K562 (cell line): Measurements from ENCODE around the gene RFESD. TPM values are rescaled to one million over a fixed set of nuclear protein-coding genes. Genes with fewer than 3 reads are reported as not detected.

Source experiments
- FOXP1 ChIP-seq: sonication (generic); formaldehyde crosslinking; IDR thresholded peaks from 2 replicates; pipeline ENCODE4 v1.8.0; 2022; ENCODE audit warnings: mild to moderate bottlenecking, missing genetic modification reagents
- NR2C1 ChIP-seq, 2 experiments: fragments of 450-650 bp; IDR thresholded peaks; 2 replicates each; pipeline ENCODE4 v1.6.1; 2017; ENCODE audit warnings: mild to moderate bottlenecking in 2 of 2, antibody characterized with exemption in 1 of 2, inconsistent platforms in 1 of 2, missing compliant biosample characterization in 1 of 2, missing genetic modification characterization in 1 of 2
- RAD51 ChIP-seq: fragments of 450-650 bp; IDR thresholded peaks from 2 replicates; pipeline ENCODE4 v1.7.1; 2016; ENCODE audit warnings: low read depth, mild to moderate bottlenecking, borderline replicate concordance
- RCOR1 ChIP-seq, 2 experiments: IDR thresholded peaks; 2 replicates each; pipeline ENCODE4 v1.6.1; 2012; ENCODE audit warnings: low read depth in 2 of 2, low read length in 2 of 2, borderline replicate concordance in 1 of 2, improper control_type of control experiment in 1 of 2
- TAL1 ChIP-seq: fragments of 450-650 bp; IDR thresholded peaks from 2 replicates; pipeline ENCODE4 v1.6.1; 2016; ENCODE audit warnings: mild to moderate bottlenecking
- ZEB2 ChIP-seq: fragments of 450-650 bp; IDR thresholded peaks from 2 replicates; pipeline ENCODE4 v1.6.1; 2016
- polyA plus RNA-seq, 8 experiments: library from polyadenylated mRNA; depleted of rRNA in 4 of 8; stranded (reverse) in 5 of 8; unstranded in 3 of 8; fragments of >200 nt; fragmentation: Nextera tagmentation in 2 of 8; fragmentation: Illumina TruSeq in 1 of 8; extraction: Ambion mirVana in 2 of 8; extraction: Trizol in 1 of 8; gene quantifications; 2 replicates each; pipeline versions ENCODE4 v1.2.1 to v1.2.3, GENCODE V29; 2011 to 2014; ENCODE audit warnings: inconsistent platforms in 1 of 8, missing spikeins in 1 of 8
- total RNA-seq, 7 experiments: library from RNA; depleted of rRNA in 6 of 7; stranded (reverse); fragments of >200 nt in 6 of 7; fragmentation: Illumina TruSeq in 2 of 7; extraction: Trizol in 2 of 7; gene quantifications; 2 replicates each; pipeline versions ENCODE4 v1.2.1 to v1.2.3, GENCODE V29; 2011 to 2021; ENCODE audit warnings: low replicate concordance in 1 of 7
- TF ChIP-seq, protein P1 (sequence below): fragments of 450-650 bp; conservative IDR thresholded peaks from 2 replicates; pipeline ENCODE4 v1.6.1; 2016; ENCODE audit warnings: missing genetic modification characterization, low read depth, mild to moderate bottlenecking, missing compliant biosample characterization, moderate library complexity
- TF ChIP-seq, protein P2 (sequence below): fragments of 450-650 bp; conservative IDR thresholded peaks from 2 replicates; pipeline ENCODE4 v1.6.1; 2016; ENCODE audit warnings: missing genetic modification characterization, low read depth, mild to moderate bottlenecking, control low read depth, missing compliant biosample characterization
- TF ChIP-seq, protein P3 (sequence below): fragments of 450-650 bp; IDR thresholded peaks from 2 replicates; pipeline ENCODE4 v1.7.1; 2018; ENCODE audit warnings: mild to moderate bottlenecking, low read depth; ENCODE audit not compliant: partially characterized antibody
- TF ChIP-seq, protein P4 (sequence below): sonication (generic); formaldehyde crosslinking; IDR thresholded peaks from 2 replicates; pipeline ENCODE4 v1.8.0; 2022; ENCODE audit warnings: mild to moderate bottlenecking, missing genetic modification reagents
- TF ChIP-seq, protein P5 (sequence below): sonication (generic); formaldehyde crosslinking; IDR thresholded peaks from 2 replicates; pipeline ENCODE4 v1.9.0; 2022; ENCODE audit warnings: mild to moderate bottlenecking, missing genetic modification reagents
- TF ChIP-seq, protein P6 (sequence below): sonication (generic); formaldehyde crosslinking; IDR thresholded peaks from 2 replicates; pipeline ENCODE4 v1.8.1; 2023; ENCODE audit warnings: mild to moderate bottlenecking, missing genetic modification reagents

Gene RFESD
- total and polyA plus RNA-seq, 9 of the 15 experiments (the other 6 are each of a cell fraction or from before 2014, with no cell fraction given), result 62.3 to 600 (median 140) TPM

DNA sequence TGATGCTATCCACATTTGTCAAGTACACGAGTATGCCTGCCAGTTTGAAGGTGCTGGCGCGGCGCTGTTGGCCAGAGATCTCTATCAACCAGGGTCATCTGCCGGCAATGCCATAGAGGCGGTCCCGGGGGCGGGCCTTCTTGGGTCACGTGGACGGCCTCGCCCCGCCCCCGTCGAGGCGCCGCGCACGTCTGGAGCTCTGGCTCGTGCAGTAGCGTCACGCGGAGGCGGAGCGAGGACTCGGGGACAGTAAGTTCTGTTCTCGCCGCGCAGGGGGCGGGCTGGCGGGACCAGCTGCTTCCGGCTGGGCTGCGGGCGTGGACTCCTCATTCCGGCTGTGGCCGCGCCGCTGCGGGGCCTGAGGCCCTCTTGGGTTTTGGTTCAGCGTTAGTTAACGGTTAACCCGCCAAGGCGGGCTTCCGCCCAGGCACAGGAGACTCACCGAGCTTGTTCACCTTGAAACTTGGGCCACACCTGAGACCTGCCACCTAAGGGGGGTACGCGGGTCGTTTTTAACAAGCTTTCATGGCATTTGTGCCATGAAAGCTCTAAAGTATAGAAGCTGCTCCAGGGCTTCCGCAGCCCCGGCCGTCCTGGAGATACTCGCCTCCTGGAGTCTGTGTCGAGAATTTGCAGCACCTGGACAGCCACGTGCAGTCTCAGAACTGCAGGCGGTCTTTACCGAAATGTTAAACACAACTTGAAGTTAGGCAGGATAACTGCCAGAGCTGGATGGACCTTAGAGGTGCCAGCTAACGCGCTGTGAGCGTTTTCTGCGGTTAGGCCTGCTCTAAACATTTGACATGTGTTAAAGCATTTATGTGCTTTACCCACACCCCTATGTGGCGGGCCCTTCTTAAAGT is at the start of gene RFESD (continued):
- TF ChIP-seq, protein P1, sequence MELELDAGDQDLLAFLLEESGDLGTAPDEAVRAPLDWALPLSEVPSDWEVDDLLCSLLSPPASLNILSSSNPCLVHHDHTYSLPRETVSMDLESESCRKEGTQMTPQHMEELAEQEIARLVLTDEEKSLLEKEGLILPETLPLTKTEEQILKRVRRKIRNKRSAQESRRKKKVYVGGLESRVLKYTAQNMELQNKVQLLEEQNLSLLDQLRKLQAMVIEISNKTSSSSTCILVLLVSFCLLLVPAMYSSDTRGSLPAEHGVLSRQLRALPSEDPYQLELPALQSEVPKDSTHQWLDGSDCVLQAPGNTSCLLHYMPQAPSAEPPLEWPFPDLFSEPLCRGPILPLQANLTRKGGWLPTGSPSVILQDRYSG (tag), result 0 out of 2 replicates have a peak, but pooled peaks have one; percentile 2
- TF ChIP-seq, protein P2, sequence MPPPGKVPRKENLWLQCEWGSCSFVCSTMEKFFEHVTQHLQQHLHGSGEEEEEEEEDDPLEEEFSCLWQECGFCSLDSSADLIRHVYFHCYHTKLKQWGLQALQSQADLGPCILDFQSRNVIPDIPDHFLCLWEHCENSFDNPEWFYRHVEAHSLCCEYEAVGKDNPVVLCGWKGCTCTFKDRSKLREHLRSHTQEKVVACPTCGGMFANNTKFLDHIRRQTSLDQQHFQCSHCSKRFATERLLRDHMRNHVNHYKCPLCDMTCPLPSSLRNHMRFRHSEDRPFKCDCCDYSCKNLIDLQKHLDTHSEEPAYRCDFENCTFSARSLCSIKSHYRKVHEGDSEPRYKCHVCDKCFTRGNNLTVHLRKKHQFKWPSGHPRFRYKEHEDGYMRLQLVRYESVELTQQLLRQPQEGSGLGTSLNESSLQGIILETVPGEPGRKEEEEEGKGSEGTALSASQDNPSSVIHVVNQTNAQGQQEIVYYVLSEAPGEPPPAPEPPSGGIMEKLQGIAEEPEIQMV (tag), result no peak
- TF ChIP-seq NR2C1 (IDR thresholded peaks at IDR 0.05), result peak; percentile 79; the same call in 1 of the 2 replicates
- no peak; the same call in 1 of the 2 replicates for TF ChIP-seq NR2C1 (tag; IDR thresholded peaks at IDR 0.05)
- TF ChIP-seq RCOR1 (IDR thresholded peaks at IDR 0.05; ENCODE audit: borderline replicate concordance in 1 of 2, low read depth in 2 of 2, low read length in 2 of 2), result no peak
- no peak for TF ChIP-seq TAL1
- TF ChIP-seq, protein P3, sequence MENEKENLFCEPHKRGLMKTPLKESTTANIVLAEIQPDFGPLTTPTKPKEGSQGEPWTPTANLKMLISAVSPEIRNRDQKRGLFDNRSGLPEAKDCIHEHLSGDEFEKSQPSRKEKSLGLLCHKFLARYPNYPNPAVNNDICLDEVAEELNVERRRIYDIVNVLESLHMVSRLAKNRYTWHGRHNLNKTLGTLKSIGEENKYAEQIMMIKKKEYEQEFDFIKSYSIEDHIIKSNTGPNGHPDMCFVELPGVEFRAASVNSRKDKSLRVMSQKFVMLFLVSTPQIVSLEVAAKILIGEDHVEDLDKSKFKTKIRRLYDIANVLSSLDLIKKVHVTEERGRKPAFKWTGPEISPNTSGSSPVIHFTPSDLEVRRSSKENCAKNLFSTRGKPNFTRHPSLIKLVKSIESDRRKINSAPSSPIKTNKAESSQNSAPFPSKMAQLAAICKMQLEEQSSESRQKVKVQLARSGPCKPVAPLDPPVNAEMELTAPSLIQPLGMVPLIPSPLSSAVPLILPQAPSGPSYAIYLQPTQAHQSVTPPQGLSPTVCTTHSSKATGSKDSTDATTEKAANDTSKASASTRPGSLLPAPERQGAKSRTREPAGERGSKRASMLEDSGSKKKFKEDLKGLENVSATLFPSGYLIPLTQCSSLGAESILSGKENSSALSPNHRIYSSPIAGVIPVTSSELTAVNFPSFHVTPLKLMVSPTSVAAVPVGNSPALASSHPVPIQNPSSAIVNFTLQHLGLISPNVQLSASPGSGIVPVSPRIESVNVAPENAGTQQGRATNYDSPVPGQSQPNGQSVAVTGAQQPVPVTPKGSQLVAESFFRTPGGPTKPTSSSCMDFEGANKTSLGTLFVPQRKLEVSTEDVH, result peak; percentile 61
- TF ChIP-seq FOXP1 (CRISPR knock-in tag), result peak; percentile 77; the same call in 1 of the 2 replicates
- TF ChIP-seq, protein P4, sequence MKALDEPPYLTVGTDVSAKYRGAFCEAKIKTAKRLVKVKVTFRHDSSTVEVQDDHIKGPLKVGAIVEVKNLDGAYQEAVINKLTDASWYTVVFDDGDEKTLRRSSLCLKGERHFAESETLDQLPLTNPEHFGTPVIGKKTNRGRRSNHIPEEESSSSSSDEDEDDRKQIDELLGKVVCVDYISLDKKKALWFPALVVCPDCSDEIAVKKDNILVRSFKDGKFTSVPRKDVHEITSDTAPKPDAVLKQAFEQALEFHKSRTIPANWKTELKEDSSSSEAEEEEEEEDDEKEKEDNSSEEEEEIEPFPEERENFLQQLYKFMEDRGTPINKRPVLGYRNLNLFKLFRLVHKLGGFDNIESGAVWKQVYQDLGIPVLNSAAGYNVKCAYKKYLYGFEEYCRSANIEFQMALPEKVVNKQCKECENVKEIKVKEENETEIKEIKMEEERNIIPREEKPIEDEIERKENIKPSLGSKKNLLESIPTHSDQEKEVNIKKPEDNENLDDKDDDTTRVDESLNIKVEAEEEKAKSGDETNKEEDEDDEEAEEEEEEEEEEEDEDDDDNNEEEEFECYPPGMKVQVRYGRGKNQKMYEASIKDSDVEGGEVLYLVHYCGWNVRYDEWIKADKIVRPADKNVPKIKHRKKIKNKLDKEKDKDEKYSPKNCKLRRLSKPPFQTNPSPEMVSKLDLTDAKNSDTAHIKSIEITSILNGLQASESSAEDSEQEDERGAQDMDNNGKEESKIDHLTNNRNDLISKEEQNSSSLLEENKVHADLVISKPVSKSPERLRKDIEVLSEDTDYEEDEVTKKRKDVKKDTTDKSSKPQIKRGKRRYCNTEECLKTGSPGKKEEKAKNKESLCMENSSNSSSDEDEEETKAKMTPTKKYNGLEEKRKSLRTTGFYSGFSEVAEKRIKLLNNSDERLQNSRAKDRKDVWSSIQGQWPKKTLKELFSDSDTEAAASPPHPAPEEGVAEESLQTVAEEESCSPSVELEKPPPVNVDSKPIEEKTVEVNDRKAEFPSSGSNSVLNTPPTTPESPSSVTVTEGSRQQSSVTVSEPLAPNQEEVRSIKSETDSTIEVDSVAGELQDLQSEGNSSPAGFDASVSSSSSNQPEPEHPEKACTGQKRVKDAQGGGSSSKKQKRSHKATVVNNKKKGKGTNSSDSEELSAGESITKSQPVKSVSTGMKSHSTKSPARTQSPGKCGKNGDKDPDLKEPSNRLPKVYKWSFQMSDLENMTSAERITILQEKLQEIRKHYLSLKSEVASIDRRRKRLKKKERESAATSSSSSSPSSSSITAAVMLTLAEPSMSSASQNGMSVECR, result peak; percentile 94
- TF ChIP-seq, protein P5, sequence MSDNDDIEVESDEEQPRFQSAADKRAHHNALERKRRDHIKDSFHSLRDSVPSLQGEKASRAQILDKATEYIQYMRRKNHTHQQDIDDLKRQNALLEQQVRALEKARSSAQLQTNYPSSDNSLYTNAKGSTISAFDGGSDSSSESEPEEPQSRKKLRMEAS, result peak; percentile 87
- TF ChIP-seq, protein P6, sequence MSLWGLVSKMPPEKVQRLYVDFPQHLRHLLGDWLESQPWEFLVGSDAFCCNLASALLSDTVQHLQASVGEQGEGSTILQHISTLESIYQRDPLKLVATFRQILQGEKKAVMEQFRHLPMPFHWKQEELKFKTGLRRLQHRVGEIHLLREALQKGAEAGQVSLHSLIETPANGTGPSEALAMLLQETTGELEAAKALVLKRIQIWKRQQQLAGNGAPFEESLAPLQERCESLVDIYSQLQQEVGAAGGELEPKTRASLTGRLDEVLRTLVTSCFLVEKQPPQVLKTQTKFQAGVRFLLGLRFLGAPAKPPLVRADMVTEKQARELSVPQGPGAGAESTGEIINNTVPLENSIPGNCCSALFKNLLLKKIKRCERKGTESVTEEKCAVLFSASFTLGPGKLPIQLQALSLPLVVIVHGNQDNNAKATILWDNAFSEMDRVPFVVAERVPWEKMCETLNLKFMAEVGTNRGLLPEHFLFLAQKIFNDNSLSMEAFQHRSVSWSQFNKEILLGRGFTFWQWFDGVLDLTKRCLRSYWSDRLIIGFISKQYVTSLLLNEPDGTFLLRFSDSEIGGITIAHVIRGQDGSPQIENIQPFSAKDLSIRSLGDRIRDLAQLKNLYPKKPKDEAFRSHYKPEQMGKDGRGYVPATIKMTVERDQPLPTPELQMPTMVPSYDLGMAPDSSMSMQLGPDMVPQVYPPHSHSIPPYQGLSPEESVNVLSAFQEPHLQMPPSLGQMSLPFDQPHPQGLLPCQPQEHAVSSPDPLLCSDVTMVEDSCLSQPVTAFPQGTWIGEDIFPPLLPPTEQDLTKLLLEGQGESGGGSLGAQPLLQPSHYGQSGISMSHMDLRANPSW, result no peak
- TF ChIP-seq RAD51, result peak; percentile 98
- TF ChIP-seq ZEB2, result 0 out of 2 replicates have a peak, but pooled peaks have one; percentile 25
